HUES48 (cell line): ENCODE results near the gene SCNN1A.

Experiments used
- H3K27ac ChIP-seq: one replicate; pipeline ENCODE4 v1.7.0; 2013; ENCODE audit warnings: low read depth, low read length, inconsistent platforms
- H3K27me3 ChIP-seq: 2 replicates; pipeline ENCODE4 v1.6.1; 2013; ENCODE audit warnings: mild to moderate bottlenecking, low read length; ENCODE audit not compliant: control insufficient read depth, insufficient read depth
- H3K36me3 ChIP-seq: 2 replicates; pipeline ENCODE4 v1.6.1; 2013; ENCODE audit warnings: low read length; ENCODE audit not compliant: control insufficient read depth, insufficient read depth
- H3K4me1 ChIP-seq: 2 replicates; pipeline ENCODE4 v1.6.1; 2013; ENCODE audit warnings: mild to moderate bottlenecking, low read length; ENCODE audit not compliant: control insufficient read depth, insufficient read depth
- H3K4me3 ChIP-seq: 2 replicates; pipeline ENCODE4 v1.5.1; 2013; ENCODE audit warnings: mild to moderate bottlenecking, low read depth, low read length
- H3K9ac ChIP-seq: 2 replicates; pipeline ENCODE4 v1.6.1; 2013; ENCODE audit warnings: mild to moderate bottlenecking, low read depth, low read length, moderate library complexity
- H3K9me3 ChIP-seq: 2 replicates; pipeline ENCODE4 v1.6.1; 2013; ENCODE audit warnings: low read length; ENCODE audit not compliant: control insufficient read depth, insufficient read depth

The SCNN1A gene

GRCh38 chr12:6321905-6322304 is 53.5 kb downstream of the SCNN1A start:
- Histone ChIP-seq H3K27me3 (no peaks in the 10 kb centered on the region), H3K9ac (no peak overlapping the region), H3K9me3 (no peaks in the 10 kb centered on the region), H3K27ac (peak overlapping the region; percentile 100), H3K36me3 (peaks cover 33% of the 10 kb centered on the region), H3K4me1 (peaks cover 47% of the 10 kb centered on the region), H3K4me3 (no peak overlapping the region)

GRCh38 chr12:6319446-6319845 is 55.9 kb downstream of the SCNN1A start:
- Histone ChIP-seq H3K4me3 (no peak overlapping the region), H3K9ac (no peak overlapping the region), H3K27me3 (no peaks in the 10 kb centered on the region), H3K27ac (no peak overlapping the region), H3K4me1 (peaks cover 32% of the 10 kb centered on the region), H3K9me3 (no peaks in the 10 kb centered on the region), H3K36me3 (peaks cover 38% of the 10 kb centered on the region)

GRCh38 chr12:6318440-6318879 is 56.9 kb downstream of the SCNN1A start:
- peaks cover 23% of the 10 kb centered on the region for H3K4me1 ChIP-seq
- H3K27ac ChIP-seq: no peak overlapping the region
- no peaks in the 10 kb centered on the region for H3K9me3 ChIP-seq
- no peak overlapping the region for H3K9ac ChIP-seq
- no peaks in the 10 kb centered on the region for H3K27me3 ChIP-seq
- no peak overlapping the region for H3K4me3 ChIP-seq
- peaks cover 42% of the 10 kb centered on the region for H3K36me3 ChIP-seq

- H3K36me3 ChIP-seq: peaks cover 46% of the 10 kb centered on the region
- H3K27me3 ChIP-seq: no peaks in the 10 kb centered on the region
- H3K9me3 ChIP-seq: no peaks in the 10 kb centered on the region
- no peak overlapping the region for H3K4me3 ChIP-seq
- no peak overlapping the region for H3K27ac ChIP-seq
- H3K9ac ChIP-seq: no peak overlapping the region
- peaks cover 20% of the 10 kb centered on the region for H3K4me1 ChIP-seq
Measured at GRCh38 chr12:6317693-6318439, 57.5 kb downstream of the SCNN1A start.

- H3K27ac ChIP-seq: no peak overlapping the region
- no peaks in the 10 kb centered on the region for H3K27me3 ChIP-seq
- H3K4me3 ChIP-seq: no peak overlapping the region
- H3K9ac ChIP-seq: no peak overlapping the region
- H3K36me3 ChIP-seq: peaks cover 48% of the 10 kb centered on the region
- H3K4me1 ChIP-seq: peaks cover 19% of the 10 kb centered on the region
- H3K9me3 ChIP-seq: no peaks in the 10 kb centered on the region
Measured at GRCh38 chr12:6316921-6317692, 58.3 kb downstream of the SCNN1A start.

GRCh38 chr12:6315704-6316597 is 59.4 kb downstream of the SCNN1A start:
- no peak overlapping the region for H3K9ac ChIP-seq
- no peak overlapping the region for H3K27ac ChIP-seq
- no peak overlapping the region for H3K4me3 ChIP-seq
- H3K4me1 ChIP-seq: peaks cover 19% of the 10 kb centered on the region
- H3K27me3 ChIP-seq: no peaks in the 10 kb centered on the region
- no peaks in the 10 kb centered on the region for H3K9me3 ChIP-seq
- peaks cover 48% of the 10 kb centered on the region for H3K36me3 ChIP-seq

- Histone ChIP-seq H3K27ac (no peak overlapping the region), H3K4me1 (peaks cover 19% of the 10 kb centered on the region), H3K36me3 (peaks cover 44% of the 10 kb centered on the region), H3K27me3 (no peaks in the 10 kb centered on the region), H3K9ac (no peak overlapping the region), H3K9me3 (no peaks in the 10 kb centered on the region), H3K4me3 (no peak overlapping the region)
Measured at GRCh38 chr12:6315184-6315583, 60.2 kb downstream of the SCNN1A start.

- Histone ChIP-seq H3K9me3 (no peaks in the 10 kb centered on the region), H3K9ac (no peak overlapping the region), H3K27me3 (no peaks in the 10 kb centered on the region; the same call in 1 of the 2 replicates), H3K27ac (no peak overlapping the region), H3K4me1 (peaks cover 23% of the 10 kb centered on the region), H3K4me3 (no peak overlapping the region), H3K36me3 (peaks cover 40% of the 10 kb centered on the region)
Measured at GRCh38 chr12:6314776-6315175, 60.6 kb downstream of the SCNN1A start.

GRCh38 chr12:6313326-6313940 is 61.9 kb downstream of the SCNN1A start:
- Histone ChIP-seq H3K27ac (no peak overlapping the region), H3K36me3 (peaks cover 29% of the 10 kb centered on the region), H3K9ac (no peak overlapping the region), H3K27me3 (peaks cover 7% of the 10 kb centered on the region), H3K9me3 (no peaks in the 10 kb centered on the region), H3K4me1 (peaks cover 23% of the 10 kb centered on the region), H3K4me3 (no peak overlapping the region)

GRCh38 chr12:6312529-6313325 is 62.6 kb downstream of the SCNN1A start:
- peaks cover 7% of the 10 kb centered on the region for H3K27me3 ChIP-seq
- H3K36me3 ChIP-seq: peaks cover 23% of the 10 kb centered on the region
- no peak overlapping the region for H3K9ac ChIP-seq
- peaks cover 23% of the 10 kb centered on the region for H3K4me1 ChIP-seq
- no peak overlapping the region for H3K4me3 ChIP-seq
- no peaks in the 10 kb centered on the region for H3K9me3 ChIP-seq
- H3K27ac ChIP-seq: no peak overlapping the region
